B cell (primary cell): ENCODE results near the gene CAMK2A.

ENCODE experiments used
- EZH2 ChIP-seq: IDR thresholded peaks from 2 replicates; pipeline ENCODE4 v1.6.1; 2012; ENCODE audit warnings: borderline replicate concordance, low read depth, mild to moderate bottlenecking, moderate library complexity, low read length; ENCODE audit not compliant: insufficient read depth, poor library complexity, severe bottlenecking
- TF ChIP-seq, protein P1 (sequence below): fragments of 200-600 bp; IDR thresholded peaks from one replicate; pipeline ENCODE4 v1.8.0; 2022; ENCODE audit warnings: antibody characterized with exemption, mild to moderate bottlenecking

DNA sequence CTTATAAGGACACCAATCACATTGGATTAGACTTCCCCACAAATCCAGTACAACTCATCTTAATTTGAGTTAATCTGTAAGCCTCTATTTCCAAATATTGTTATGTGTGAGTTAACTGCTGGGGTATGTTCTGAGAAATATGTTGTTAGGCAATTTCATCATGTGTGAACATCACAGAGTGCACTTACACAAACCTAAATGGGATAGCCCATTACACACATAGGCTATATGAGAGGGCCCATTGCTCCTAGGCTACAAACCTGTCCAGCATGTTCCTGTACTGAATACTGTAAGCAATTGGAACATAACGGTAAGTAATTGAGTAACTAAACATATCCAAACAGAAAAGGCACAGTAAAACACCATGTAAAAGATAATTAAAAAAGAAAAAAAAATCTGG lies 32.2 kb upstream of the CAMK2A start:
- no peak for TF ChIP-seq EZH2
- TF ChIP-seq, protein P1, sequence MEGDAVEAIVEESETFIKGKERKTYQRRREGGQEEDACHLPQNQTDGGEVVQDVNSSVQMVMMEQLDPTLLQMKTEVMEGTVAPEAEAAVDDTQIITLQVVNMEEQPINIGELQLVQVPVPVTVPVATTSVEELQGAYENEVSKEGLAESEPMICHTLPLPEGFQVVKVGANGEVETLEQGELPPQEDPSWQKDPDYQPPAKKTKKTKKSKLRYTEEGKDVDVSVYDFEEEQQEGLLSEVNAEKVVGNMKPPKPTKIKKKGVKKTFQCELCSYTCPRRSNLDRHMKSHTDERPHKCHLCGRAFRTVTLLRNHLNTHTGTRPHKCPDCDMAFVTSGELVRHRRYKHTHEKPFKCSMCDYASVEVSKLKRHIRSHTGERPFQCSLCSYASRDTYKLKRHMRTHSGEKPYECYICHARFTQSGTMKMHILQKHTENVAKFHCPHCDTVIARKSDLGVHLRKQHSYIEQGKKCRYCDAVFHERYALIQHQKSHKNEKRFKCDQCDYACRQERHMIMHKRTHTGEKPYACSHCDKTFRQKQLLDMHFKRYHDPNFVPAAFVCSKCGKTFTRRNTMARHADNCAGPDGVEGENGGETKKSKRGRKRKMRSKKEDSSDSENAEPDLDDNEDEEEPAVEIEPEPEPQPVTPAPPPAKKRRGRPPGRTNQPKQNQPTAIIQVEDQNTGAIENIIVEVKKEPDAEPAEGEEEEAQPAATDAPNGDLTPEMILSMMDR, result no peak
